HepG2 (cell line): ENCODE measurements around the gene SLC26A5. TPM values are rescaled to one million over a fixed set of nuclear protein-coding genes. Genes with fewer than 3 reads are reported as not detected.

Source experiments
- ATAC-seq: fragments of 200-7000 bp; cut with Tn5 transposase; 3 replicates; pipeline ENCODE4 v1.9.1; 2020; ENCODE audit warnings: mild to moderate bottlenecking, moderate library complexity
- BruUV-seq: library from RNA; stranded (reverse); fragments of 400-500 nt; replicated peaks from 2 replicates; lab custom pipeline; 2021; lab: Mats Ljungman, UMichigan
- CTCF ChIA-PET: fragments of 300-600 bp; formaldehyde crosslinking; extraction: SDS; loops from one replicate; lab custom pipeline; 2021; ENCODE audit warnings: low total read pairs, inconsistent platforms, low intra/inter-chr PET ratio; lab: Yijun Ruan, JAX
- POLR2A ChIA-PET: fragments of 350-600 bp; sonication (Branson Sonifier 250); formaldehyde crosslinking; loops from one replicate; lab custom pipeline; 2020; ENCODE audit warnings: antibody characterized with exemption, inconsistent platforms; lab: Yijun Ruan, JAX
- DNase-seq: peaks from one replicate; pipeline ENCODE4 v3.0.0-alpha.2; 2015; ENCODE audit warnings: low spot score
- FAIRE-seq: peaks from 3 replicates; lab custom pipeline; 2011; peaks lifted over from hg19 to GRCh38; lab: Jason Lieb, UNC
- H2AFZ ChIP-seq: one replicate; pipeline ENCODE4 v1.6.1; 2011; ENCODE audit warnings: low read length, inconsistent platforms
- H3K27ac ChIP-seq: fragments of 300-600 bp; 3 replicates; pipeline ENCODE4 v1.8.0; 2011; ENCODE audit warnings: mixed run types, mild to moderate bottlenecking, mixed read lengths, low read length, inconsistent platforms; ENCODE audit not compliant: insufficient read depth; ENCODE audit errors: extremely low read length
- H3K27me3 ChIP-seq, 2 experiments: fragments of 200-600 bp in 1 of 2; 2 replicates in 1 of 2; 3 replicates in 1 of 2; pipeline versions ENCODE4 v1.6.0 to v1.8.0; 2011; ENCODE audit warnings: low read length in 2 of 2, mild to moderate bottlenecking in 2 of 2, moderate library complexity in 2 of 2, inconsistent platforms in 1 of 2; ENCODE audit not compliant: insufficient read depth in 2 of 2, control insufficient read depth in 1 of 2
- H3K36me3 ChIP-seq, 2 experiments: fragments of 200-600 bp in 1 of 2; replicated peaks in 1 of 2; 2 replicates in 1 of 2; 3 replicates in 1 of 2; pipeline versions ENCODE4 v1.5.1 to v1.8.0; 2011; ENCODE audit warnings: low read length in 2 of 2, inconsistent platforms in 1 of 2; ENCODE audit not compliant: insufficient read depth in 2 of 2, control insufficient read depth in 1 of 2
- H3K4me1 ChIP-seq: 2 replicates; pipeline ENCODE4 v1.5.1; 2012; ENCODE audit warnings: low read length, inconsistent platforms; ENCODE audit not compliant: insufficient read depth
- H3K4me2 ChIP-seq: 2 replicates; pipeline ENCODE4 v1.6.0; 2011; ENCODE audit warnings: low read depth, low read length, inconsistent platforms
- H3K4me3 ChIP-seq, 3 experiments: fragments of 200-600 bp in 1 of 3; sonication (generic), shearing (Covaris generic) in 1 of 3; replicated peaks in 1 of 3; 2 replicates each; pipeline ENCODE4 v1.5.1; 2011 to 2016; ENCODE audit warnings: low read length in 3 of 3, inconsistent platforms in 2 of 3, low read depth in 2 of 3, mild to moderate bottlenecking in 2 of 3, control low read depth in 1 of 3, mixed read lengths in 1 of 3; ENCODE audit not compliant: insufficient read depth in 1 of 3
- H3K79me2 ChIP-seq: one replicate; pipeline ENCODE4 v1.6.1; 2011; ENCODE audit warnings: low read length, inconsistent platforms; ENCODE audit not compliant: insufficient read depth
- H3K9ac ChIP-seq: 2 replicates; pipeline ENCODE4 v1.6.0; 2011; ENCODE audit warnings: mild to moderate bottlenecking, low read depth, low read length, inconsistent platforms; ENCODE audit not compliant: insufficient read depth
- H3K9me3 ChIP-seq: 2 replicates; pipeline ENCODE4 v1.5.1; 2012; ENCODE audit warnings: mild to moderate bottlenecking, low read length
- H4K20me1 ChIP-seq: 2 replicates; pipeline ENCODE4 v1.6.0; 2011; ENCODE audit warnings: inconsistent platforms, mild to moderate bottlenecking, low read length, moderate library complexity; ENCODE audit not compliant: insufficient read depth
- ATRX ChIP-seq: sonication (generic); formaldehyde crosslinking; IDR thresholded peaks from 2 replicates; pipeline ENCODE4 v1.4.0; 2020; ENCODE audit warnings: missing genetic modification reagents, borderline replicate concordance
- CC2D1A ChIP-seq: sonication (generic); formaldehyde crosslinking; IDR thresholded peaks from 2 replicates; pipeline ENCODE4 v1.8.1; 2023; ENCODE audit warnings: mild to moderate bottlenecking, missing genetic modification reagents
- CEBPB ChIP-seq: IDR thresholded peaks from 2 replicates; pipeline ENCODE4 v1.6.1; 2011; ENCODE audit warnings: low read depth, low read length, improper control_type of control experiment, borderline replicate concordance
- FOXK2 ChIP-seq: fragments of 450-650 bp; IDR thresholded peaks from 2 replicates; pipeline ENCODE4 v1.6.1; 2016
- FOXM1 ChIP-seq: sonication (generic); formaldehyde crosslinking; IDR thresholded peaks from 2 replicates; pipeline ENCODE4 v1.5.0; 2020; ENCODE audit warnings: missing genetic modification reagents
- GATAD1 ChIP-seq: IDR thresholded peaks from 2 replicates; pipeline ENCODE4 v1.6.1; 2016; ENCODE audit warnings: missing genetic modification reagents, missing compliant biosample characterization
- KLF12 ChIP-seq: sonication (generic); formaldehyde crosslinking; IDR thresholded peaks from 2 replicates; pipeline ENCODE4 v1.4.0; 2020; ENCODE audit warnings: missing genetic modification reagents, borderline replicate concordance
- NKX3-1 ChIP-seq: sonication (generic); formaldehyde crosslinking; IDR thresholded peaks from 2 replicates; pipeline ENCODE4 v1.5.0; 2020; ENCODE audit warnings: missing genetic modification reagents
- RFX1 ChIP-seq: fragments of 450-650 bp; IDR thresholded peaks from 2 replicates; pipeline ENCODE4 v1.6.1; 2017
- SRY ChIP-seq: sonication (generic); formaldehyde crosslinking; IDR thresholded peaks from 2 replicates; pipeline ENCODE4 v1.8.0; 2022; ENCODE audit warnings: mild to moderate bottlenecking, missing genetic modification reagents
- STAT5B ChIP-seq: sonication (generic); formaldehyde crosslinking; IDR thresholded peaks from 2 replicates; pipeline ENCODE4 v1.4.0; 2020; ENCODE audit warnings: missing genetic modification reagents
- THYN1 ChIP-seq: sonication (generic); formaldehyde crosslinking; IDR thresholded peaks from 2 replicates; pipeline ENCODE4 v1.8.1; 2023; ENCODE audit warnings: low read depth, mild to moderate bottlenecking, moderate library complexity, missing genetic modification reagents, borderline replicate concordance
- ZSCAN9 ChIP-seq: IDR thresholded peaks from 2 replicates; pipeline ENCODE4 v1.6.1; 2016; ENCODE audit warnings: borderline replicate concordance
- ZZZ3 ChIP-seq: sonication (generic); formaldehyde crosslinking; IDR thresholded peaks from 2 replicates; pipeline ENCODE4 v1.4.0; 2020; ENCODE audit warnings: missing genetic modification reagents, mild to moderate bottlenecking, borderline replicate concordance
- WGBS: methylation state at CpG from one replicate; pipeline ENCODE4 v1.1.6; 2017; ENCODE audit warnings: low lambda C conversion rate; 5-methylcytosine and 5-hydroxymethylcytosine counted together
- in situ Hi-C: cut with HindIII; loops from 2 replicates; pipeline ENCODE4 v1.10.0; 2017; ENCODE audit warnings: low pct_unique_long_range_greater_than_20kb; ENCODE audit not compliant: extremely low pct_ligation_motif_present
- intact Hi-C: fragments of 100-400 bp; cut with micrococcal nuclease; formaldehyde crosslinking; loops from one replicate; pipeline ENCODE4 v1.10.0; 2022; ENCODE audit not compliant: unreplicated experiment
- polyA plus RNA-seq, 8 experiments: library from polyadenylated mRNA; depleted of rRNA in 3 of 8; stranded (reverse) in 7 of 8; unstranded in 1 of 8; fragments of >200 nt; fragmentation: Illumina TruSeq in 4 of 8; extraction: Trizol in 4 of 8; gene quantifications; 2 replicates each; pipeline versions ENCODE4 v1.2.1 to v1.2.3, GENCODE V29; 2011 to 2016; ENCODE audit warnings: low read depth in 4 of 8, missing spikeins in 1 of 8, mixed read lengths in 1 of 8; ENCODE audit not compliant: insufficient read depth in 1 of 8
- total RNA-seq, 5 experiments: library from RNA; depleted of rRNA; stranded (reverse); fragments of >200 nt; fragmentation: Illumina TruSeq; extraction: Trizol; gene quantifications; 2 replicates each; pipeline ENCODE4 v1.2.3, GENCODE V29; 2016; ENCODE audit warnings: low read depth in 1 of 5
- TF ChIP-seq, protein P1 (sequence below): fragments of 450-650 bp; IDR thresholded peaks from 2 replicates; pipeline ENCODE4 v1.6.1; 2017
- TF ChIP-seq, protein P2 (sequence below): sonication (generic); formaldehyde crosslinking; IDR thresholded peaks from 2 replicates; pipeline ENCODE4 v1.4.0; 2020; ENCODE audit warnings: missing genetic modification reagents
- TF ChIP-seq, protein P3 (sequence below): sonication (generic); formaldehyde crosslinking; IDR thresholded peaks from 2 replicates; pipeline ENCODE4 v1.4.0; 2020; ENCODE audit warnings: missing genetic modification reagents; ENCODE audit errors: not compliant biosample characterization

Gene SLC26A5
- total and polyA plus RNA-seq, 2 of the 13 experiments (the other 11 are each of a cell fraction or from before 2014, with no cell fraction given), result 0.08 to 0.11 TPM

DNA sequence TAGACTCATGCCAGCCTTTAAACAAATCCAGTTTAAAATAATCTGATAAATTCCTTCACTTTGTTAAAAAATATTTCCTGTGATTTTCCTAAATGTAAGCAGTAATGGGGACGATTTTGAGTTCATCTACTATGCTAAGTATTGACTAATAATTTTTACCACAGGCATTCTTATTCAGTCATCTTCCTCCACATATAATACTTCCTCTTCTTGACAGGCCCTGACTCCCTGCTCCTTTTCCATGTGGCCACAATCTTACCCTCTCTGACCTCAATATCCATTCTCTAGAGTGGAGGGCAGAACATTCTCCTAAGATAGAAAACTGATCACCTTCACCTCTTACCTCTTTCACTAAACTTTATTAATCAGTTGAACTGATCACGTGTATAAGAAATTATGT lies 109.2 kb downstream of the SLC26A5 start:
- intact Hi-C loops, result no loop called here
- Histone ChIP-seq H3K4me2 (no peak overlapping the region), H3K4me3 (no peak overlapping the region)
- FAIRE-seq, result no peak
- CTCF ChIA-PET, result no interaction called here
- in situ Hi-C loops, result no loop called here
- BruUV-seq, result no TSS peak
- POLR2A ChIA-PET, result no interaction called here
- no peak for DNase-seq
- no peak for TF ChIP-seq STAT5B (CRISPR knock-in tag)
- no peak for TF ChIP-seq CEBPB
- no peak for TF ChIP-seq ZZZ3 (CRISPR knock-in tag)
- TF ChIP-seq GATAD1 (CRISPR knock-in tag), result no peak
- no peak for TF ChIP-seq NKX3-1 (CRISPR knock-in tag)
- TF ChIP-seq FOXM1, result no peak
- no peak for TF ChIP-seq CC2D1A
- TF ChIP-seq KLF12, result no peak
- TF ChIP-seq ATRX, result no peak
- no peak for TF ChIP-seq RFX1
- TF ChIP-seq ZSCAN9 (CRISPR knock-in tag), result no peak
- TF ChIP-seq SRY, result no peak
- TF ChIP-seq, protein P1, sequence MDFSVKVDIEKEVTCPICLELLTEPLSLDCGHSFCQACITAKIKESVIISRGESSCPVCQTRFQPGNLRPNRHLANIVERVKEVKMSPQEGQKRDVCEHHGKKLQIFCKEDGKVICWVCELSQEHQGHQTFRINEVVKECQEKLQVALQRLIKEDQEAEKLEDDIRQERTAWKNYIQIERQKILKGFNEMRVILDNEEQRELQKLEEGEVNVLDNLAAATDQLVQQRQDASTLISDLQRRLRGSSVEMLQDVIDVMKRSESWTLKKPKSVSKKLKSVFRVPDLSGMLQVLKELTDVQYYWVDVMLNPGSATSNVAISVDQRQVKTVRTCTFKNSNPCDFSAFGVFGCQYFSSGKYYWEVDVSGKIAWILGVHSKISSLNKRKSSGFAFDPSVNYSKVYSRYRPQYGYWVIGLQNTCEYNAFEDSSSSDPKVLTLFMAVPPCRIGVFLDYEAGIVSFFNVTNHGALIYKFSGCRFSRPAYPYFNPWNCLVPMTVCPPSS, result no peak
- TF ChIP-seq FOXK2, result no peak
- TF ChIP-seq, protein P2, sequence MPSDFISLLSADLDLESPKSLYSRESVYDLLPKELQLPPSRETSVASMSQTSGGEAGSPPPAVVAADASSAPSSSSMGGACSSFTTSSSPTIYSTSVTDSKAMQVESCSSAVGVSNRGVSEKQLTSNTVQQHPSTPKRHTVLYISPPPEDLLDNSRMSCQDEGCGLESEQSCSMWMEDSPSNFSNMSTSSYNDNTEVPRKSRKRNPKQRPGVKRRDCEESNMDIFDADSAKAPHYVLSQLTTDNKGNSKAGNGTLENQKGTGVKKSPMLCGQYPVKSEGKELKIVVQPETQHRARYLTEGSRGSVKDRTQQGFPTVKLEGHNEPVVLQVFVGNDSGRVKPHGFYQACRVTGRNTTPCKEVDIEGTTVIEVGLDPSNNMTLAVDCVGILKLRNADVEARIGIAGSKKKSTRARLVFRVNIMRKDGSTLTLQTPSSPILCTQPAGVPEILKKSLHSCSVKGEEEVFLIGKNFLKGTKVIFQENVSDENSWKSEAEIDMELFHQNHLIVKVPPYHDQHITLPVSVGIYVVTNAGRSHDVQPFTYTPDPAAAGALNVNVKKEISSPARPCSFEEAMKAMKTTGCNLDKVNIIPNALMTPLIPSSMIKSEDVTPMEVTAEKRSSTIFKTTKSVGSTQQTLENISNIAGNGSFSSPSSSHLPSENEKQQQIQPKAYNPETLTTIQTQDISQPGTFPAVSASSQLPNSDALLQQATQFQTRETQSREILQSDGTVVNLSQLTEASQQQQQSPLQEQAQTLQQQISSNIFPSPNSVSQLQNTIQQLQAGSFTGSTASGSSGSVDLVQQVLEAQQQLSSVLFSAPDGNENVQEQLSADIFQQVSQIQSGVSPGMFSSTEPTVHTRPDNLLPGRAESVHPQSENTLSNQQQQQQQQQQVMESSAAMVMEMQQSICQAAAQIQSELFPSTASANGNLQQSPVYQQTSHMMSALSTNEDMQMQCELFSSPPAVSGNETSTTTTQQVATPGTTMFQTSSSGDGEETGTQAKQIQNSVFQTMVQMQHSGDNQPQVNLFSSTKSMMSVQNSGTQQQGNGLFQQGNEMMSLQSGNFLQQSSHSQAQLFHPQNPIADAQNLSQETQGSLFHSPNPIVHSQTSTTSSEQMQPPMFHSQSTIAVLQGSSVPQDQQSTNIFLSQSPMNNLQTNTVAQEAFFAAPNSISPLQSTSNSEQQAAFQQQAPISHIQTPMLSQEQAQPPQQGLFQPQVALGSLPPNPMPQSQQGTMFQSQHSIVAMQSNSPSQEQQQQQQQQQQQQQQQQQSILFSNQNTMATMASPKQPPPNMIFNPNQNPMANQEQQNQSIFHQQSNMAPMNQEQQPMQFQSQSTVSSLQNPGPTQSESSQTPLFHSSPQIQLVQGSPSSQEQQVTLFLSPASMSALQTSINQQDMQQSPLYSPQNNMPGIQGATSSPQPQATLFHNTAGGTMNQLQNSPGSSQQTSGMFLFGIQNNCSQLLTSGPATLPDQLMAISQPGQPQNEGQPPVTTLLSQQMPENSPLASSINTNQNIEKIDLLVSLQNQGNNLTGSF (CRISPR knock-in tag), result no peak
- TF ChIP-seq, protein P3, sequence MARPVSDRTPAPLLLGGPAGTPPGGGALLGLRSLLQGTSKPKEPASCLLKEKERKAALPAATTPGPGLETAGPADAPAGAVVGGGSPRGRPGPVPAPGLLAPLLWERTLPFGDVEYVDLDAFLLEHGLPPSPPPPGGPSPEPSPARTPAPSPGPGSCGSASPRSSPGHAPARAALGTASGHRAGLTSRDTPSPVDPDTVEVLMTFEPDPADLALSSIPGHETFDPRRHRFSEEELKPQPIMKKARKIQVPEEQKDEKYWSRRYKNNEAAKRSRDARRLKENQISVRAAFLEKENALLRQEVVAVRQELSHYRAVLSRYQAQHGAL (CRISPR knock-in tag), result no peak
- TF ChIP-seq THYN1, result no peak
- TF ChIP-seq, all 625 proteins: peak for 0
- Histone ChIP-seq H3K79me2 (peaks cover 30% of the 10 kb centered on the region), H4K20me1 (0 out of 2 replicates have a peak, but pooled peaks cover 2% of the 10 kb centered on the region), H3K4me1 (peaks cover 25% of the 10 kb centered on the region), H3K27me3 (no peaks in the 10 kb centered on the region), H2AFZ (no peak overlapping the region), H3K9me3 (no peaks in the 10 kb centered on the region), H3K9ac (no peak overlapping the region), H3K36me3 (peaks cover 10 to 66% of the 10 kb centered on the region in 2 experiments), H3K27ac (no peak overlapping the region)
- ATAC-seq, result no peak
- 94% methylated on average over 2 of the region's 2 CpGs for WGBS
